GM12801 (cell line): ENCODE data around the gene SLN.

Experiments
- TF ChIP-seq, protein P1 (sequence below): IDR thresholded peaks from one replicate; pipeline ENCODE4 v1.5.1; 2011; ENCODE audit warnings: control low read depth; ENCODE audit not compliant: insufficient read length; ENCODE audit errors: extremely low read depth

The SLN gene

DNA sequence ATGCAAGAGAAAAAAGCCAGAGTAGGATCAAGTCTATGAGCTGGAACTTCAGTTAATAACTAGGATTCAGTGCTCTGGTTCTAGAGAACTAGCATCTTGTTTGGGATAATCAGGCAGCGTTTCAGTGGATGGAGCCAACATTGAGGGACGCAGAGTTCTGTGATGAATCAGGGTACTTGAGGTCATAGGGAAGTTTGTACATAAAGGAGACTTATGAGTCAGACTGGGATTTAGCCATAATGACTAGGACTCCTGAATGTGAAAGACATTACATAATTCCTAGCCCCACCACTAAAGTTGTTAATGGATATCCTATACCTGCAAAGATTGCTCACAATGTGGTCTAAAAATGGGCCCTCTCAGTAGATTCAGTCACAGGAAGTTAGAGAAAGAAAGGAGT is 6.8 kb downstream of the SLN start:
- TF ChIP-seq, protein P1, sequence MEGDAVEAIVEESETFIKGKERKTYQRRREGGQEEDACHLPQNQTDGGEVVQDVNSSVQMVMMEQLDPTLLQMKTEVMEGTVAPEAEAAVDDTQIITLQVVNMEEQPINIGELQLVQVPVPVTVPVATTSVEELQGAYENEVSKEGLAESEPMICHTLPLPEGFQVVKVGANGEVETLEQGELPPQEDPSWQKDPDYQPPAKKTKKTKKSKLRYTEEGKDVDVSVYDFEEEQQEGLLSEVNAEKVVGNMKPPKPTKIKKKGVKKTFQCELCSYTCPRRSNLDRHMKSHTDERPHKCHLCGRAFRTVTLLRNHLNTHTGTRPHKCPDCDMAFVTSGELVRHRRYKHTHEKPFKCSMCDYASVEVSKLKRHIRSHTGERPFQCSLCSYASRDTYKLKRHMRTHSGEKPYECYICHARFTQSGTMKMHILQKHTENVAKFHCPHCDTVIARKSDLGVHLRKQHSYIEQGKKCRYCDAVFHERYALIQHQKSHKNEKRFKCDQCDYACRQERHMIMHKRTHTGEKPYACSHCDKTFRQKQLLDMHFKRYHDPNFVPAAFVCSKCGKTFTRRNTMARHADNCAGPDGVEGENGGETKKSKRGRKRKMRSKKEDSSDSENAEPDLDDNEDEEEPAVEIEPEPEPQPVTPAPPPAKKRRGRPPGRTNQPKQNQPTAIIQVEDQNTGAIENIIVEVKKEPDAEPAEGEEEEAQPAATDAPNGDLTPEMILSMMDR: no peak

DNA sequence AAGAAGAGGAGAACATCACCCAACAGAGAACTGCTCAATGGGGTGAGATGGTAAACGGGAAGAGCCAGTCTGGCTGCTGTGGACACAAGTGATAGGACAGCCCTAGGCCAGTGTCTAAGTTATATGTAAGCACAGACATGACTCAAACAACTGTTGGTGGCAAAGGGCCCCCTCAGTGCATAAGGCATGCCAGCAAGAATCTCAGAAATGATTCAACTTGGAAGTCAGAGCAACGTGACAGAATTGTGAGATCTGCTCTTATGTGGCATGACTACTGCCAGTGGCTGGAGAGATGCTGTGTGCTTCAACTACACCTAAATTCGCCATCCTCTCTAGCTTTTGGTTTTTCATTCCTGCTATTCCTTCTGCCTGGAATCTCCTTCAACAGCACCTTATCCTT is 7.4 kb downstream of the SLN start:
- TF ChIP-seq, protein P1: no peak

DNA sequence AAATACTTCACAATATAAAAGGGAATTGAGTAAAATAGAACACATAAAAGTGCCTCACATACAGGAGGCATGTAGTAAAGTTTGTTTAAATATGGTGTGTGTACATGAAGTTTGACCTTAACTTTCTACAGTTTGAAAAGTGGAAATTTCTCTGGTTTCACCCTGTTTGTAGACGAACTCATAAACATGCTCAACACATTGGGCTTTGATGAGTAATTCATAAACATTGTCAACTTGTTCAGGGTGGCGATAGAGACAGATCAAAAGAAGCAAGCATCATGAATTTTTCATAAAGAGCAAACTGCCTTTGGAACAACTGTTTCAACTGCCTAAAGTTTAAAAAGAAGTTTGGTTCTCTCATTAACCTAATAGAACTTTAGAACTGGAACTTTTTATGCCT is 9.1 kb downstream of the SLN start:
- TF ChIP-seq, protein P1: no peak

DNA sequence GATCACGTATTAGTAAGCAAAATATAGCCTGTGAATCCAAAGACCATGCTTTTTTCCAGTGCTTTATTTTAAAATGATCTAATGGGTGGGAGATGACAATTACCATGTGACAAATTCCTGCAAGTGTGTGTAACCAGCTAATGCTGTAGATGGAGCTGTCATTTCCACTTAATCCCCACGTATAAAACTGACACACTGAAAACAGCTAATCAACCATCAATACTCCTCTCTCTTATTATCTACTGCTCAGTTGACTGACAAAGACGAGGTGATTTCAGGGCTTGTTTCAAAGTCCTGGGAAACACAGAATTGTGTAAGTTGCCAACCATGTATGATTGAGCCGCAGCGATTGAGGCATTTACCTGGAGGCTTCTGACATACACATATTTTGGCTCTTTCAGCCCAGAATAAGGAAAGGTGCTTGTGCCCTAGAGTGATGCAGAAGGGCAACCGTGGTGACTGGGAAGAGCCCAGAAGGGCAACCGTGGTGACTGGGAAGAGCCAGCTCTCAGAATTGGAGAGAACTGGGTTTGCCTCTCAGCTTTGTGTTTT is 9.7 kb downstream of the SLN start:
- TF ChIP-seq, protein P1: no peak

DNA sequence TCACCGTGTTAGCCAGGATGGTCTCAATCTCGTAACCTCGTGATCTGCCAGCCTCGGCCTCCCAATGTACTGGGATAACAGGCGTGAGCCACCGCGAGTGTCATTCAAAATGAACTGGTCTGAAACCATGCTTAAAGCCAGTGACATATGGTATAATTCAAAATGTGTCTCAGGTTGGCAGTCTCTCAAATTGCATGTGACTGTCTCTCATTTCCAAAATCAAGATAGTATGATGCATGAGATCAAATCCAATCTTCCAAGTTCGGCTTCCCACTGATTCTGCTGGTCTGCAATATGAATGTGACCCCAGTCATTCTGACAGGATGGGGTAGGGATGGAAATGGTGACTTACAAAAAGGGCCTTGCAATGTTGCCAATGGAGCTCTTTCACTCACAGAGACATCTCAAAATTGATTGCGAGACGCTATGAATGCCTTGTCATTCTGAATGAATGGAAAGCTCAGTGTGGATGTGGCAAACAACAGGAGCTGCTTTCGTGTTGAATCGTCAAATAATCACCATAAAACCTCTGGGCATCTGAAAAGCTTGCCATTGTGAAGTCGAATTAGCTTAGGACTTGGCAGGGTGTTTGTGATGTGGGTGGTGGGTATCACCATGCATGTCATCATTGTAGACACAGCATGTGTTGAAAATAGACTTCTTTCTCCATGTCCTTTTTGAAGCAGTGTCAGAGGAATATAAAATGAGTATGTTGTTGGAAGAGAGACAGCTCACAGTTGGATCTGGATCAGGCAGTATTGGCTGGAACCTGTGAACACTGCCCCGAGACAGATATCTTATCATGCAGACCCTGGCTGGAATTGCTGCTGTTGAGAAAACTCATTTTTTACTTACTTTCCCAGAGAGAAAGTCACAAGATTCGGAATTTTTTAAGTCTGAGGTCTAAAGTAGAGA is 12.2 kb downstream of the SLN start:
- TF ChIP-seq, protein P1: no peak

DNA sequence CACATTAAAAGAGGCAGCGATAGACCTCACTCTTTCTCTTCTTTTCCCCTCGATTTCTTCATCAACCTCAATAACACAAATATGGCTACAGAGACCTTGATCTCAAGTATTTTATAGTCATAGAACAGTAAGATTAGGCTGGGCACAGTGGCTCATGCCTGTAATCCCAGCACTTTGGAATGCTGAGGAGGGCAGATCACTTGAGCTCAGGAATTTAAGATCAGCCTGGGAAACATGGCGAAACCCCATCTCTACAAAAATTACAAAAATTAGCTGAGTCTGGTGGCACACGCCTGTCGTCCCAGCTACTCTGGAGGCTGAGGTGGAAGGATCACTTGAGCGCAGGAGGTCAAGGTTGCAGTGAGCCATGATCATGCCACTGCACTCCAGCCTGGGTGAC is 14.6 kb downstream of the SLN start:
- TF ChIP-seq, protein P1: no peak

DNA sequence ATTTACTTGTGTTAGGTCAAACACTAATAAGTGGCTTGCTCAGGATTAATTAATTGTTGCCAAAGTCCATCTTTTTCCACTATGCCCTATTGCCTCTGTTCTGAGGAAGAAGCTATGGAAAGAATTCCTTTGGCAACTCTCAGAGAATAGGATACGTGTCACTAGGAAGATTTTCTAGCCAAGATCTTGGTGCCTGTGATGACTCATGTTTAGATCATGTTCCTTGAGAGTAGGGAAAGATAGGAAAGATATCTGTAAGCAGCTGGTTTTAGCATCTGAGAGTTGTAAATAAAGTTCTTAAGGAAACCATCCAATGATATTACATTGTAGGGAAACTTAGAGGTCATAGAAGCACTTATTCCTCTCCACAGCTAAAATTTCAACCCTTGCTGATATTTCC is 15.7 kb downstream of the SLN start:
- TF ChIP-seq, protein P1: no peak
